Gastrocnemius medialis (tissue), 4 donors: ENCODE measurements around the gene ABCB6.

Experiments
- POLR2A ChIP-seq, 2 donors: fragments of 450-650 bp; IDR thresholded peaks; one replicate each; pipeline ENCODE4 v1.6.1; 2017; ENCODE audit warnings: antibody characterized with exemption in 2 of 2, mild to moderate bottlenecking in 2 of 2, moderate library complexity in 2 of 2
- TF ChIP-seq, protein P1 (sequence below), 5 experiments: fragments of 450-650 bp in 3 of 5; fragments of 200-600 bp in 2 of 5; sonication (generic) in 2 of 5; IDR thresholded peaks in 4 of 5; conservative IDR thresholded peaks in 1 of 5; 1 replicate in 4 of 5; 2 replicates in 1 of 5; pipeline ENCODE4 v1.5.1; 2016 to 2019; ENCODE audit warnings: antibody characterized with exemption in 5 of 5, mild to moderate bottlenecking in 3 of 5, moderate library complexity in 3 of 5

DNA sequence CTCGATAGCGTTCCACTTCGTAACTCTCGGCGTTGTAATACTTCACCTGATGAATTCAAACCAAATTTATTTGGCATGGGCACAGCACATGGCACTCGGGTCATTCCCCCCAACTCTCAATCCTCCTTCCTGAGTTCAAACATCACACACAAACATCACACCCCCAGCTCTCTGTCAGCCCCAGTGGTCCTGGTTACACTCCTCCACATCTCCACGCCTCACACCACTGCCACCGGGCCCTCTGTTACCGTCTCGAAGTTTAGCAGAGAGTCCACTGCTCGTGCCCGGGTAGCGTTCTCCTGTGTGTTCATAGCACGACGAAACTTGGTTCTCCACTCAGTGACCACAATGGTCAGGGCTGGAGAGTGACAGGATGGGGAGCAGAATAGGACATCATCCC is 4.6 kb downstream of the ABCB6 start:
- TF ChIP-seq, protein P1, sequence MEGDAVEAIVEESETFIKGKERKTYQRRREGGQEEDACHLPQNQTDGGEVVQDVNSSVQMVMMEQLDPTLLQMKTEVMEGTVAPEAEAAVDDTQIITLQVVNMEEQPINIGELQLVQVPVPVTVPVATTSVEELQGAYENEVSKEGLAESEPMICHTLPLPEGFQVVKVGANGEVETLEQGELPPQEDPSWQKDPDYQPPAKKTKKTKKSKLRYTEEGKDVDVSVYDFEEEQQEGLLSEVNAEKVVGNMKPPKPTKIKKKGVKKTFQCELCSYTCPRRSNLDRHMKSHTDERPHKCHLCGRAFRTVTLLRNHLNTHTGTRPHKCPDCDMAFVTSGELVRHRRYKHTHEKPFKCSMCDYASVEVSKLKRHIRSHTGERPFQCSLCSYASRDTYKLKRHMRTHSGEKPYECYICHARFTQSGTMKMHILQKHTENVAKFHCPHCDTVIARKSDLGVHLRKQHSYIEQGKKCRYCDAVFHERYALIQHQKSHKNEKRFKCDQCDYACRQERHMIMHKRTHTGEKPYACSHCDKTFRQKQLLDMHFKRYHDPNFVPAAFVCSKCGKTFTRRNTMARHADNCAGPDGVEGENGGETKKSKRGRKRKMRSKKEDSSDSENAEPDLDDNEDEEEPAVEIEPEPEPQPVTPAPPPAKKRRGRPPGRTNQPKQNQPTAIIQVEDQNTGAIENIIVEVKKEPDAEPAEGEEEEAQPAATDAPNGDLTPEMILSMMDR (IDR thresholded peaks at IDR 0.05 in 4 of 5, conservative IDR thresholded peaks at IDR 0.05 in 1 of 5) = no peak
- no peak for TF ChIP-seq POLR2A (IDR thresholded peaks at IDR 0.05)
